WTC11 (cell line): ENCODE data around the gene WNT6. TPM values are rescaled to one million over a fixed set of nuclear protein-coding genes. Genes with fewer than 3 reads are reported as not detected.

ENCODE experiments used
- ATAC-seq: fragments of 200-7000 bp; cut with Tn5 transposase; 2 replicates; pipeline ENCODE4 v1.10.0; 2021; ENCODE audit warnings: mild to moderate bottlenecking, moderate library complexity
- CTCF ChIA-PET: fragments of 300-600 bp; sonication (Branson Sonifier 250); formaldehyde crosslinking; loops from one replicate; lab custom pipeline; 2021; ENCODE audit warnings: antibody characterized with exemption; lab: Charles Lee
- POLR2A ChIA-PET: fragments of 350-600 bp; sonication (Branson Sonifier 250); formaldehyde crosslinking; loops from one replicate; lab custom pipeline; 2021; ENCODE audit warnings: antibody characterized with exemption; lab: Charles Lee
- DNase-seq: peaks from one replicate; pipeline ENCODE4 v3.0.0; 2021; ENCODE audit warnings: low spot score
- H3K27ac Mint-ChIP-seq: 2 replicates; pipeline ENCODE4 v1.8.0; 2021; ENCODE audit warnings: mixed read lengths
- H3K27me3 Mint-ChIP-seq: 2 replicates; pipeline ENCODE4 v1.8.0; 2021; ENCODE audit warnings: low read depth, mild to moderate bottlenecking, moderate library complexity, mixed read lengths
- H3K36me3 Mint-ChIP-seq: 2 replicates; pipeline ENCODE4 v1.8.0; 2021; ENCODE audit warnings: mixed read lengths
- H3K4me1 Mint-ChIP-seq: 2 replicates; pipeline ENCODE4 v1.8.0; 2022; ENCODE audit warnings: mixed read lengths
- H3K4me3 Mint-ChIP-seq: 2 replicates; pipeline ENCODE4 v1.8.0; 2021; ENCODE audit warnings: mild to moderate bottlenecking, moderate library complexity, mixed read lengths
- H3K9me3 Mint-ChIP-seq: 2 replicates; pipeline ENCODE4 v1.8.0; 2021; ENCODE audit warnings: mixed read lengths
- AR ChIP-seq: fragments of 250-450 bp; sonication (Bioruptor Pico); IDR thresholded peaks from 2 replicates; pipeline ENCODE4 v1.9.0; 2021; ENCODE audit warnings: mild to moderate bottlenecking
- ATF2 ChIP-seq: sonication (generic); formaldehyde crosslinking; IDR thresholded peaks from 2 replicates; pipeline ENCODE4 v1.8.1; 2022; ENCODE audit warnings: low read depth, missing genetic modification reagents, borderline replicate concordance
- CBFB ChIP-seq: sonication (generic); formaldehyde crosslinking; IDR thresholded peaks from 2 replicates; pipeline ENCODE4 v1.8.1; 2022; ENCODE audit warnings: mild to moderate bottlenecking, low read depth, missing genetic modification reagents
- E2F1 ChIP-seq: sonication (generic); formaldehyde crosslinking; IDR thresholded peaks from 2 replicates; pipeline ENCODE4 v1.8.0; 2022; ENCODE audit warnings: mild to moderate bottlenecking, missing genetic modification reagents
- E2F4 ChIP-seq: sonication (generic); formaldehyde crosslinking; IDR thresholded peaks from 2 replicates; pipeline ENCODE4 v1.8.1; 2022; ENCODE audit warnings: low read depth, mild to moderate bottlenecking, moderate library complexity, missing genetic modification reagents, borderline replicate concordance
- EMX1 ChIP-seq: fragments of 250-450 bp; sonication (Bioruptor Pico); IDR thresholded peaks from 2 replicates; pipeline ENCODE4 v1.8.0; 2021; ENCODE audit warnings: mild to moderate bottlenecking
- FOXK1 ChIP-seq: sonication (generic); formaldehyde crosslinking; IDR thresholded peaks from 2 replicates; pipeline ENCODE4 v1.8.0; 2022; ENCODE audit warnings: mild to moderate bottlenecking, moderate library complexity, missing genetic modification reagents
- FOXP4 ChIP-seq: sonication (generic); formaldehyde crosslinking; IDR thresholded peaks from 2 replicates; pipeline ENCODE4 v1.8.0; 2022; ENCODE audit warnings: mild to moderate bottlenecking, missing genetic modification reagents
- KAT7 ChIP-seq: sonication (generic); formaldehyde crosslinking; IDR thresholded peaks from 2 replicates; pipeline ENCODE4 v1.8.1; 2023; ENCODE audit warnings: missing genetic modification reagents, mild to moderate bottlenecking, borderline replicate concordance
- NFE2L1 ChIP-seq: sonication (generic); formaldehyde crosslinking; IDR thresholded peaks from 2 replicates; pipeline ENCODE4 v1.8.1; 2023; ENCODE audit warnings: missing genetic modification reagents
- NR1H2 ChIP-seq: sonication (generic); formaldehyde crosslinking; IDR thresholded peaks from 2 replicates; pipeline ENCODE4 v1.9.0; 2021; ENCODE audit warnings: mild to moderate bottlenecking, moderate library complexity, missing genetic modification reagents
- NR3C1 ChIP-seq: sonication (generic); formaldehyde crosslinking; conservative IDR thresholded peaks from 2 replicates; pipeline ENCODE4 v1.8.1; 2023; ENCODE audit warnings: low read depth, mild to moderate bottlenecking, missing genetic modification reagents
- SMAD4 ChIP-seq: sonication (generic); formaldehyde crosslinking; IDR thresholded peaks from 2 replicates; pipeline ENCODE4 v1.8.0; 2022; ENCODE audit warnings: mild to moderate bottlenecking, missing genetic modification reagents
- USF2 ChIP-seq: sonication (generic); formaldehyde crosslinking; IDR thresholded peaks from 2 replicates; pipeline ENCODE4 v1.8.1; 2023; ENCODE audit warnings: mild to moderate bottlenecking, missing genetic modification reagents, moderate library complexity
- ZBTB43 ChIP-seq: sonication (generic); formaldehyde crosslinking; IDR thresholded peaks from 2 replicates; pipeline ENCODE4 v1.8.1; 2023; ENCODE audit warnings: mild to moderate bottlenecking, missing genetic modification reagents
- ZNF219 ChIP-seq: sonication (generic); formaldehyde crosslinking; IDR thresholded peaks from 2 replicates; pipeline ENCODE4 v1.8.0; 2023; ENCODE audit warnings: missing genetic modification reagents, mild to moderate bottlenecking, borderline replicate concordance
- ZNF416 ChIP-seq: fragments of 250-450 bp; sonication (Bioruptor Pico); IDR thresholded peaks from 2 replicates; pipeline ENCODE4 v1.9.0; 2021; ENCODE audit warnings: mild to moderate bottlenecking, inconsistent platforms
- ZSCAN18 ChIP-seq: fragments of 250-450 bp; sonication (Bioruptor Pico); IDR thresholded peaks from 2 replicates; pipeline ENCODE4 v2.1.2; 2022; ENCODE audit warnings: mild to moderate bottlenecking, moderate library complexity
- total RNA-seq: library from RNA; stranded (reverse); gene quantifications from 3 replicates; pipeline ENCODE4 v1.2.3, GENCODE V29; 2021

WNT6 gene
- total RNA-seq, 1 experiment from 2014 or later = not detected

GRCh38 chr2:218872645-218873358, 13.2 kb downstream of the WNT6 start (continued):
- TF ChIP-seq ZSCAN18 (CRISPR knock-in tag) (no peak), E2F1 (CRISPR knock-in tag) (no peak), EMX1 (no peak), NFE2L1 (CRISPR knock-in tag) (no peak), FOXK1 (CRISPR knock-in tag) (no peak), ATF2 (CRISPR knock-in tag) (no peak), E2F4 (CRISPR knock-in tag) (no peak), KAT7 (CRISPR knock-in tag) (no peak), NR1H2 (CRISPR knock-in tag) (no peak), SMAD4 (CRISPR knock-in tag) (no peak), CBFB (CRISPR knock-in tag) (no peak), AR (CRISPR knock-in tag) (no peak)

GRCh38 chr2:218873359-218874194, 14.0 kb downstream of the WNT6 start:
- Mint-ChIP-seq H3K36me3 (no peaks in the 10 kb centered on the region), H3K27me3 (peaks cover 100% of the 10 kb centered on the region), H3K4me3 (peak overlapping the region; percentile 38), H3K27ac (no peak overlapping the region), H3K4me1 (peaks cover 25% of the 10 kb centered on the region), H3K9me3 (no peaks in the 10 kb centered on the region)
- POLR2A ChIA-PET = no interaction called here
- CTCF ChIA-PET = interaction anchor here (0.5 to 17.9 kb wide), 9 partner anchors 13 to 384 kb away, joined by 3 to 422 read pairs (median 4); partner anchors contain the start of genes CDK5R2 and WNT6
- DNase-seq (peak; percentile 41), ATAC-seq (peak; percentile 23)
- TF ChIP-seq USF2 (CRISPR knock-in tag) (peak; percentile 5; the same call in 1 of the 2 replicates), ZNF416 (CRISPR knock-in tag) (no peak), NR3C1 (no peak), FOXP4 (CRISPR knock-in tag) (0 out of 2 replicates have a peak, but pooled peaks have one; percentile 46), FOXK1 (CRISPR knock-in tag) (0 out of 2 replicates have a peak, but pooled peaks have one; percentile 14), ZBTB43 (CRISPR knock-in tag) (no peak), ZNF219 (CRISPR knock-in tag) (0 out of 2 replicates have a peak, but pooled peaks have one; percentile 55)
